GM12875 (cell line): ENCODE measurements around the gene DVL2.

Experiments used
- H3K4me3 ChIP-seq: one replicate; pipeline ENCODE4 v1.5.1; 2011; ENCODE audit warnings: low read depth, low read length, control low read depth
- CTCF ChIP-seq: IDR thresholded peaks from 2 replicates; pipeline ENCODE4 v1.5.1; 2011; ENCODE audit warnings: low read depth, mild to moderate bottlenecking, control low read depth, inconsistent platforms, low read length, moderate library complexity, borderline replicate concordance; ENCODE audit not compliant: insufficient read depth

Gene DVL2

GRCh38 chr17:7203391-7203790 lies 30.9 kb downstream of the DVL2 start:
- TF ChIP-seq CTCF: no peak

GRCh38 chr17:7196651-7197401 lies 37.5 kb downstream of the DVL2 start:
- TF ChIP-seq CTCF: no peak
- no peak overlapping the region for H3K4me3 ChIP-seq

More at GRCh38 chr17:7203391-7203790, 30.9 kb downstream of the DVL2 start:
- no peak overlapping the region for H3K4me3 ChIP-seq

GRCh38 chr17:7195971-7196370 lies 38.3 kb downstream of the DVL2 start:
- no peak overlapping the region for H3K4me3 ChIP-seq
- TF ChIP-seq CTCF: no peak

- H3K4me3 ChIP-seq: no peak overlapping the region
- no peak for TF ChIP-seq CTCF
Measured at GRCh38 chr17:7192271-7192937, 41.9 kb downstream of the DVL2 start.

GRCh38 chr17:7191571-7192270 lies 42.6 kb downstream of the DVL2 start:
- no peak for TF ChIP-seq CTCF
- H3K4me3 ChIP-seq: no peak overlapping the region

- TF ChIP-seq CTCF: no peak
- H3K4me3 ChIP-seq: no peak overlapping the region
Measured at GRCh38 chr17:7191069-7191468, 43.2 kb downstream of the DVL2 start.
